Mesothelial cell of epicardium (in vitro differentiated cells): Measurements from ENCODE around the gene RIN3. TPM values are rescaled to one million over a fixed set of nuclear protein-coding genes. Genes with fewer than 3 reads are reported as not detected.

ENCODE experiments used
- DNase-seq, 2 experiments: peaks; one replicate each; pipeline ENCODE4 v3.0.0; 2021; ENCODE audit warnings: low spot score in 2 of 2; ENCODE audit not compliant: unreplicated experiment in 2 of 2
- H3K27ac Mint-ChIP-seq: 2 replicates; pipeline ENCODE4 v1.8.0; 2021; ENCODE audit warnings: mixed read lengths
- H3K27me3 Mint-ChIP-seq: 2 replicates; pipeline ENCODE4 v1.8.0; 2021; ENCODE audit warnings: low read depth, mixed read lengths
- H3K36me3 Mint-ChIP-seq: 2 replicates; pipeline ENCODE4 v1.8.0; 2021; ENCODE audit warnings: mixed read lengths
- H3K4me1 Mint-ChIP-seq: 2 replicates; pipeline ENCODE4 v1.8.0; 2021; ENCODE audit warnings: mixed read lengths
- H3K4me3 Mint-ChIP-seq: 2 replicates; pipeline ENCODE4 v1.8.0; 2021; ENCODE audit warnings: mild to moderate bottlenecking, moderate library complexity, mixed read lengths
- H3K9me3 Mint-ChIP-seq: 2 replicates; pipeline ENCODE4 v1.8.0; 2021; ENCODE audit warnings: mixed read lengths
- CTCF ChIP-seq: fragments of 200-600 bp; sonication (generic); IDR thresholded peaks from one replicate; pipeline ENCODE4 v1.5.0; 2021; ENCODE audit warnings: antibody characterized with exemption; ENCODE audit not compliant: unreplicated experiment
- total RNA-seq: library from RNA; stranded (reverse); gene quantifications from 3 replicates; pipeline ENCODE4 v1.2.1, GENCODE V29; 2021

The RIN3 gene
- total RNA-seq, 1 donor from 2014 or later: 19.9 TPM

- Mint-ChIP-seq H3K9me3 (peaks cover 7% of the 10 kb centered on the region), H3K36me3 (peaks cover 16% of the 10 kb centered on the region), H3K4me1 (peaks cover 8% of the 10 kb centered on the region), H3K4me3 (no peak overlapping the region), H3K27me3 (no peaks in the 10 kb centered on the region), H3K27ac (no peak overlapping the region)
- DNase-seq: no peak
- TF ChIP-seq CTCF: no peak
Observed at GRCh38 chr14:92641306-92641705, 127.7 kb downstream of the RIN3 start.

GRCh38 chr14:92644171-92644969, 130.8 kb downstream of the RIN3 start:
- DNase-seq: no peak
- H3K4me1 Mint-ChIP-seq: peaks cover 14% of the 10 kb centered on the region
- no peaks in the 10 kb centered on the region for H3K27me3 Mint-ChIP-seq
- H3K9me3 Mint-ChIP-seq: peaks cover 7% of the 10 kb centered on the region
- TF ChIP-seq CTCF: no peak
- no peak overlapping the region for H3K4me3 Mint-ChIP-seq
- peak overlapping the region; percentile 11 for H3K27ac Mint-ChIP-seq
- H3K36me3 Mint-ChIP-seq: peaks cover 18% of the 10 kb centered on the region

GRCh38 chr14:92644970-92645515, 131.5 kb downstream of the RIN3 start:
- Mint-ChIP-seq H3K27me3 (no peaks in the 10 kb centered on the region), H3K36me3 (peaks cover 18% of the 10 kb centered on the region), H3K4me3 (no peak overlapping the region), H3K4me1 (peaks cover 14% of the 10 kb centered on the region), H3K9me3 (peaks cover 7% of the 10 kb centered on the region), H3K27ac (peak overlapping the region; percentile 25)
- DNase-seq: no peak
- TF ChIP-seq CTCF: no peak

GRCh38 chr14:92645841-92646478, 132.4 kb downstream of the RIN3 start:
- DNase-seq: no peak
- H3K36me3 Mint-ChIP-seq: peaks cover 18% of the 10 kb centered on the region
- H3K4me3 Mint-ChIP-seq: no peak overlapping the region
- no peaks in the 10 kb centered on the region for H3K27me3 Mint-ChIP-seq
- TF ChIP-seq CTCF: no peak
- H3K27ac Mint-ChIP-seq: no peak overlapping the region
- H3K4me1 Mint-ChIP-seq: peaks cover 14% of the 10 kb centered on the region
- peaks cover 7% of the 10 kb centered on the region for H3K9me3 Mint-ChIP-seq

- no peak for TF ChIP-seq CTCF
- H3K36me3 Mint-ChIP-seq: peaks cover 18% of the 10 kb centered on the region
- DNase-seq: no peak
- peaks cover 14% of the 10 kb centered on the region for H3K4me1 Mint-ChIP-seq
- H3K9me3 Mint-ChIP-seq: peaks cover 7% of the 10 kb centered on the region
- H3K4me3 Mint-ChIP-seq: no peak overlapping the region
- no peaks in the 10 kb centered on the region for H3K27me3 Mint-ChIP-seq
- H3K27ac Mint-ChIP-seq: peak overlapping the region; percentile 61
Observed at GRCh38 chr14:92646952-92647796, 133.6 kb downstream of the RIN3 start.
